Smooth muscle cell (in vitro differentiated cells): ENCODE measurements around the gene DOC2B. TPM values are rescaled to one million over a fixed set of nuclear protein-coding genes. Genes with fewer than 3 reads are reported as not detected.

Source experiments
- DNase-seq: peaks from one replicate; lab custom pipeline; 2025; ENCODE audit not compliant: unreplicated experiment; lab: John Stamatoyannopoulos, UW
- H2AFZ ChIP-seq: fragments of 200-600 bp; sonication (generic); 2 replicates; pipeline ENCODE4 v1.6.0; 2016; ENCODE audit warnings: antibody characterized with exemption, low read depth, mild to moderate bottlenecking
- H3F3A ChIP-seq: fragments of 200-600 bp; sonication (generic); 2 replicates; pipeline ENCODE4 v1.6.0; 2017; ENCODE audit warnings: antibody characterized with exemption, low read depth
- H3K27ac ChIP-seq: fragments of 200-600 bp; sonication (generic); 2 replicates; pipeline ENCODE4 v1.5.1; 2016; ENCODE audit warnings: low read depth, mild to moderate bottlenecking
- H3K27me3 ChIP-seq: fragments of 200-600 bp; sonication (generic); 2 replicates; pipeline ENCODE4 v1.6.1; 2016; ENCODE audit warnings: low read depth, mild to moderate bottlenecking
- H3K36me3 ChIP-seq: fragments of 200-600 bp; sonication (generic); 2 replicates; pipeline ENCODE4 v1.5.1; 2016; ENCODE audit warnings: low read depth
- H3K4me1 ChIP-seq: fragments of 200-600 bp; sonication (generic); 2 replicates; pipeline ENCODE4 v1.5.1; 2016; ENCODE audit warnings: low read depth
- H3K4me2 ChIP-seq: fragments of 200-600 bp; sonication (generic); 2 replicates; pipeline ENCODE4 v1.6.0; 2016; ENCODE audit warnings: mild to moderate bottlenecking
- H3K4me3 ChIP-seq: fragments of 200-600 bp; sonication (generic); 2 replicates; pipeline ENCODE4 v1.5.1; 2016; ENCODE audit warnings: mild to moderate bottlenecking
- H3K79me2 ChIP-seq: fragments of 200-600 bp; sonication (generic); 2 replicates; pipeline ENCODE4 v1.6.0; 2016; ENCODE audit warnings: low read depth, mild to moderate bottlenecking
- H3K9ac ChIP-seq: fragments of 200-600 bp; sonication (generic); 2 replicates; pipeline ENCODE4 v1.6.0; 2016; ENCODE audit warnings: low read depth
- H3K9me3 ChIP-seq: fragments of 200-600 bp; sonication (generic); replicated peaks from 2 replicates; pipeline ENCODE4 v1.5.1; 2016; ENCODE audit warnings: low read depth
- H4K20me1 ChIP-seq: fragments of 200-600 bp; sonication (generic); 2 replicates; pipeline ENCODE4 v1.6.0; 2016; ENCODE audit warnings: low read depth
- WGBS: methylation state at CpG from one replicate; pipeline ENCODE4 v1.1.7; 2016; ENCODE audit warnings: low lambda C conversion rate; 5-methylcytosine and 5-hydroxymethylcytosine counted together
- polyA plus RNA-seq: library from polyadenylated mRNA; unstranded; fragments of >200 nt; fragmentation: Nextera tagmentation; extraction: Ambion mirVana; gene quantifications from 2 replicates; pipeline ENCODE4 v1.2.1, GENCODE V29; 2016
- total RNA-seq: library from RNA; depleted of rRNA; stranded (reverse); fragments of >200 nt; gene quantifications from 2 replicates; pipeline ENCODE4 v1.2.3, GENCODE V29; 2014
- TF ChIP-seq, protein P1 (sequence below): fragments of 200-600 bp; sonication (generic); IDR thresholded peaks from 2 replicates; pipeline ENCODE4 v1.5.1; 2017; ENCODE audit warnings: borderline replicate concordance, mild to moderate bottlenecking, antibody characterized with exemption; ENCODE audit not compliant: insufficient read depth, poor library complexity, severe bottlenecking

DOC2B gene
- total and polyA plus RNA-seq, 2 experiments from 2014 or later, result 0.24 to 0.27 TPM

DNA sequence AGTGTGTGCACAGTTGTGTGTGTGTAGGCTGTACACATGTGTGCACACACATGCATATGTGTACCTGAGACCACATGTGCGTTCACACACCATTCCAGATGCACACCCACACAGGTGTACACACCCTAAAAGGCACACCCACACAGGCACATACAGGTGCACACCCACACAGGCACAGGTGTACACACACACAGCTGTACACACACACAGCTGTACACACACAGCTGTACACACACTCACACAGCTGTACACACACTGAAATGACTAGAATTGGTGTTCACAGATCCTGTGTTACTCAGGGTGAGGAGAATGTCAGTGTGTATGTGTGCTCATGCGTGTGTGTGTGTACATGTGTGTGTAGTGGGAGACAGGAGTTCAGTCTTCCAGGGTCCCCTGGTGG lies 15.9 kb upstream of the DOC2B start:
- H3K9me3 ChIP-seq, result no peaks in the 10 kb centered on the region
- no peak overlapping the region for H3K4me2 ChIP-seq
- H3K27me3 ChIP-seq, result peaks cover 4% of the 10 kb centered on the region
- DNase-seq, result no peak
- H3K4me3 ChIP-seq, result no peak overlapping the region
- H3F3A ChIP-seq, result no peaks in the 10 kb centered on the region
- H3K36me3 ChIP-seq, result no peaks in the 10 kb centered on the region
- no peak overlapping the region for H3K9ac ChIP-seq
- no peak overlapping the region for H2AFZ ChIP-seq
- WGBS, result 91% methylated on average over 2 of the region's 2 CpGs
- peaks cover 7% of the 10 kb centered on the region for H3K4me1 ChIP-seq
- no peak overlapping the region for H3K27ac ChIP-seq
- no peaks in the 10 kb centered on the region for H3K79me2 ChIP-seq
- TF ChIP-seq, protein P1, sequence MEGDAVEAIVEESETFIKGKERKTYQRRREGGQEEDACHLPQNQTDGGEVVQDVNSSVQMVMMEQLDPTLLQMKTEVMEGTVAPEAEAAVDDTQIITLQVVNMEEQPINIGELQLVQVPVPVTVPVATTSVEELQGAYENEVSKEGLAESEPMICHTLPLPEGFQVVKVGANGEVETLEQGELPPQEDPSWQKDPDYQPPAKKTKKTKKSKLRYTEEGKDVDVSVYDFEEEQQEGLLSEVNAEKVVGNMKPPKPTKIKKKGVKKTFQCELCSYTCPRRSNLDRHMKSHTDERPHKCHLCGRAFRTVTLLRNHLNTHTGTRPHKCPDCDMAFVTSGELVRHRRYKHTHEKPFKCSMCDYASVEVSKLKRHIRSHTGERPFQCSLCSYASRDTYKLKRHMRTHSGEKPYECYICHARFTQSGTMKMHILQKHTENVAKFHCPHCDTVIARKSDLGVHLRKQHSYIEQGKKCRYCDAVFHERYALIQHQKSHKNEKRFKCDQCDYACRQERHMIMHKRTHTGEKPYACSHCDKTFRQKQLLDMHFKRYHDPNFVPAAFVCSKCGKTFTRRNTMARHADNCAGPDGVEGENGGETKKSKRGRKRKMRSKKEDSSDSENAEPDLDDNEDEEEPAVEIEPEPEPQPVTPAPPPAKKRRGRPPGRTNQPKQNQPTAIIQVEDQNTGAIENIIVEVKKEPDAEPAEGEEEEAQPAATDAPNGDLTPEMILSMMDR, result no peak
- no peaks in the 10 kb centered on the region for H4K20me1 ChIP-seq

DNA sequence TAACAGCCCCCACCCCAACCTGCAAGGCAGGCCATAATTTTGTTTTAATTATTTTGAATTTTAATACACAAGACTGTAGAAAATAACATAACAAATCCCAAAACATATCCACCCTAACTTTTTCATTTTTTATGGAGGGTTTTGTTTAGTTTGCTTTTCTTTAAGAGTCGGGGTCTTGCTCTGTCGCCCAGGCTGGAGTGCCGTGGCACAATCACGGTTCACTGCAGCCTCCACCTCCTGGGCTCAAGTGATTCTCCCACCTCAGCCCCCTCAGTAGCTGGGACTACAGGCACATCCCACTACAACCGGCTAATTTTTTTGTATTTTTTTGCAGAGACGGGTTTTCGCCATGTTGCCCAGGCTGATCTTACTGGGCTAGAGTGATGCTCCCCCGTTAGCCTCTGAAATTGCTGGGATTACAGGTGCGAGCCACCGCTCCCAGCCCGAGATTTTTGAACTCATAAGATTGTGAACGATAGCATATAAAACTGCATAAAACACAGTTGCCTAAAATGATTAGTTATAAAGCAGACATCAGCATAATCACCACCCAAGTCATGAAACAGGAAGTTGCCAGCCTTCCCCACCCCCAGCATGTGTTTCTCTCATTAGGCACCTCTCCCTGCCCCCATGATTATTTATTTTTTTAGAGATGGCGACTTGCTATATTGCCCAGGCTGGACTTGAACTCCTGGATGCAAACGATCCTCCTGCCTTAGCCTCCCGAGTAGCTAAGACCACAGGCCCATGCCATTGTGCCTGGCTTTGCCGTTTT lies 13.6 kb upstream of the DOC2B start:
- H3K4me3 ChIP-seq, result no peak overlapping the region
- no peak for DNase-seq
- H3F3A ChIP-seq, result no peaks in the 10 kb centered on the region
- peaks cover 4% of the 10 kb centered on the region for H3K27me3 ChIP-seq
- H3K36me3 ChIP-seq, result no peaks in the 10 kb centered on the region
- H4K20me1 ChIP-seq, result no peaks in the 10 kb centered on the region
- no peak overlapping the region for H3K4me2 ChIP-seq
- H3K27ac ChIP-seq, result no peak overlapping the region
- H2AFZ ChIP-seq, result no peak overlapping the region
- TF ChIP-seq, protein P1, result no peak
- H3K9me3 ChIP-seq, result no peaks in the 10 kb centered on the region
- H3K4me1 ChIP-seq, result peaks cover 7% of the 10 kb centered on the region
- H3K79me2 ChIP-seq, result no peaks in the 10 kb centered on the region
- WGBS, result 91% methylated on average over 16 of the region's 16 CpGs
- H3K9ac ChIP-seq, result no peak overlapping the region

DNA sequence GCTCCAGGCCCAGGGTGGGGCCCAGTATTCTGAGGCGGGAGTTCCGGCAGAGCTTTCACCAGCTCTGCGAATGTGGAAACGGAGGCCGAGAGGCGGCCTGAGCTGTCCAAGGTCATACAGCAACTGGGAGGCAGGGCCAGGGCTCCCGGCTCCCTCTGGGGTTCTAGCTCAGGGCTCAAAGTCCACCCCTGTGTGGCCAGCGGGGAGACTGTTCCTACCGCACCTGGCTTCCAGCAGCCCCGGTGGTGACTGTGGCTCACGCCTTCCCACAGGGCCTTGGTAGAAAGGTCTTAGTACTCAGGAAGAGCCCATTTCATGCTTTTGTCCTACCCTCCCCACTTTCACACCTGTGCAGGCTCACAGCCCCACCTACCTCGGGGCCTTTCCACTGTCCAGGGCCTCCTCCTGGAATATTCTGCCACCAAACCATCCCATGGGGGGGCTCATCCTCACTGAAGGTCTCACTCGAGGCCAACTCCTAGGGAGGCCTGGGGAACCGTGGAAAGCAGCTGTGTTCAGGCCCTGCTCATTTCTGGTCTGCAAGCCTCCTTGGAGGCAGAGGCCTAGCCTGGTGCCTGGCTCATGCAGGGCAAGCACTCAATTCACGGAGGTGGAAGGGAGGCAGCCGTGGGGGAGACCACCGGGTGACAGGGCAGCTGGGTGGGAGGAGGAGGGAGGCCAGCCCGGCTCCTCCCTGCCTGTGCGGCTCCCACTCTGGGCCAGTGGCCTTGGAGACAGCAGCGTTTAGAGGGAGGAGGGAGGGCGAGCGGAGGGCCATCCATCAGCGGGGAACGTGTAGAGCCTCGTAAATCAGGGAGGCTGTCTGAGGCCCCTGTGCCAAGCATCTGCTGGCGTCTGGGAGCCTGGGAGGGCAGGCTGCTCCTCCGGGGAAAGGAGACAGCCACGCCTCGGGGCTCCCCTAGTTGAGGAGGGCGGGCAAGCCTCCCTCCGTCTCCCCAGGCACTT lies 12.7 kb upstream of the DOC2B start:
- Histone ChIP-seq H2AFZ (no peak overlapping the region), H3F3A (no peaks in the 10 kb centered on the region), H3K36me3 (no peaks in the 10 kb centered on the region), H3K79me2 (no peaks in the 10 kb centered on the region), H3K4me2 (no peak overlapping the region), H3K27me3 (peaks cover 4% of the 10 kb centered on the region), H4K20me1 (no peaks in the 10 kb centered on the region), H3K4me1 (peaks cover 3% of the 10 kb centered on the region), H3K9ac (no peak overlapping the region), H3K9me3 (no peaks in the 10 kb centered on the region), H3K4me3 (no peak overlapping the region), H3K27ac (no peak overlapping the region)
- 69% methylated on average over 30 of the region's 31 CpGs for WGBS
- DNase-seq, result no peak
- TF ChIP-seq, protein P1, result no peak
